Stimulated activated CD4-positive, alpha-beta T cell treated with anti-CD3 and anti-CD28 coated beads, TNF-alpha, amount 100 ng/mL, for 4 hours (primary cell): ENCODE measurements around the gene ARHGAP10.

Source experiments
- DNase-seq, 3 experiments: peaks; one replicate each; pipeline ENCODE4 v3.0.0-alpha.2; 2020; ENCODE audit warnings: low read depth in 3 of 3

The ARHGAP10 gene

DNA sequence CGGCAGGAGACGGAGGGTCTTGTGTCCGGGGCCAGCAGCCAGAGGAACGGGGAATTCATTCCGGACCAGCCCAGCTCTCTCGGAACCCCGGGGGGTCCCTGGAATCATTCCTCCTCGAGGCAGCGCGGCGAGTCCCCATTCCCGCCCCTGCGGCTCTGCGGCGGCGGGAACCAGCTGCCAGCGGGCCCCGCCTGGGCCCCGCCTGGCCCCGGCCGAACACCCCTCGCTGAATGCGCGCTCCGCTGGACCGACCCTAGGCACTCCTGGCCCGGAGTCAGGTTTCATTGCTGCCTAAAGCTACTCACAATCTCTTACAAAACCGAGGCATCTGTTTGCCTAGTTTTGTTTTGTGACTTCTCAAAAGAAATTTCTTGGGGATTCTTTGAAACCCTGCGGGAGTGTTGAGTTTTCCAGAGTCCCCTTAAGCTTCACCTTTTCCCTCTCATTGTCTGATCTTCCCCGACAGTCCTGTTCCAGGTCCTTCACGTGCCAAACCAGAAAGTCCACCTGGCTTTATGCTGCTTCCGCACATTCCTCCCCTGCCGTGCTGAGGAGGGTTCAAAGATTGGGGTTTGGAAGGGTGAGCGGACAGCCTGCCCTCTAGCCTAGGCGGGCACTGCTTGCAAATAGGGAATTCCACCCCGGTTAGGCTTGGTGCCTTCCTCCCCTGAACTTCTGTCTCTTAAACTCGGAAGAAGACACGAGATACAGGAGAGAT is 789 bp downstream of the ARHGAP10 start:
- no peak for DNase-seq

DNA sequence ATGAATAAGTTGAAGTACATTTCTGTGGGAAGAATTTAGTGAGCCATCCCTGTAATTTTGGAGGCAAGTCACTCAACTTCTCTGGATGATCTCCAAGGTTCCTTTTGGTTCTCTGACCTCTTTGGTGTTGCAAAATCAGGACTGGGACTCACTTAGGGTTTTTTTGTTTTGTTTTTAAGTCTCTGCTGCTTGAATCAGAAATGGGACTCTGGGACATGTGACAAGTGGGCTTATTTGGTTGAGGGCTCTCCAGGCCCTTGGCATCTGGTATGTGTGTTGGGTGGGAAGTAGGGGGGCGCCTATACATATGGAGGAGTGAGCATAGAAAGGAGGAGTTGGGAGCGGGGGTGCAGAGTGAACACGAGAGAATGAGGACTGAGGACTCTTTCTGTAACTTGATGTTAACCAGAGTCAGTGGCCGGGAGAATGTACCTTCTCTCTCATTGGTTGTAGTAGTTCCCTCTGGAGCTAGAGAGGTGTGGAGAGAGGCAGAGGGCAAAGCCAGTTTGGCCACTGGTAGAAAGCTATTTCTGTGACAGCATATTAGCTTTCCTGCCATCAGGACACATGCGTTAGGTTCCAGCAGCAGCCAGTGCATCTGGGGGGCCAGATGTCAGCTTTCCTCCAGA is 1.9 kb downstream of the ARHGAP10 start:
- DNase-seq, result no peak

DNA sequence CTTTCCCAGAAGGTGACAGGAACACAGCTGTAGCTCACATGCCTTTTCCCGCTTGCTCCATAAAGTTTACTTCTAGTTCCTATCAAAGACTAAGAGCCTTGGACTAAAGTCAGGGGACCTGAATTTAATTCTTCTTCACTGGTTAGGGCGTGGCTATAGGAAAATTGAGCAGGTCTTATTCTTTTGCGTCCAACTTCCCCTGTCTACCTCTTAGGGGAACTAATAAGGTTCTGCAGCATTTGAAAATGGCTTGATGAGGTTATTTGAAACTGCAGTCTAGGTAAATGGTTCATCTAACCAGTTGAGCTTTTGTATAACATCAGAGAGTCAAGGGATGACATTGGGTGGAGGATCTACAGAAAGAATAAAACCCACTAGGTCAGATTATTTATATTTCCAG is 2.6 kb downstream of the ARHGAP10 start:
- DNase-seq, result no peak

DNA sequence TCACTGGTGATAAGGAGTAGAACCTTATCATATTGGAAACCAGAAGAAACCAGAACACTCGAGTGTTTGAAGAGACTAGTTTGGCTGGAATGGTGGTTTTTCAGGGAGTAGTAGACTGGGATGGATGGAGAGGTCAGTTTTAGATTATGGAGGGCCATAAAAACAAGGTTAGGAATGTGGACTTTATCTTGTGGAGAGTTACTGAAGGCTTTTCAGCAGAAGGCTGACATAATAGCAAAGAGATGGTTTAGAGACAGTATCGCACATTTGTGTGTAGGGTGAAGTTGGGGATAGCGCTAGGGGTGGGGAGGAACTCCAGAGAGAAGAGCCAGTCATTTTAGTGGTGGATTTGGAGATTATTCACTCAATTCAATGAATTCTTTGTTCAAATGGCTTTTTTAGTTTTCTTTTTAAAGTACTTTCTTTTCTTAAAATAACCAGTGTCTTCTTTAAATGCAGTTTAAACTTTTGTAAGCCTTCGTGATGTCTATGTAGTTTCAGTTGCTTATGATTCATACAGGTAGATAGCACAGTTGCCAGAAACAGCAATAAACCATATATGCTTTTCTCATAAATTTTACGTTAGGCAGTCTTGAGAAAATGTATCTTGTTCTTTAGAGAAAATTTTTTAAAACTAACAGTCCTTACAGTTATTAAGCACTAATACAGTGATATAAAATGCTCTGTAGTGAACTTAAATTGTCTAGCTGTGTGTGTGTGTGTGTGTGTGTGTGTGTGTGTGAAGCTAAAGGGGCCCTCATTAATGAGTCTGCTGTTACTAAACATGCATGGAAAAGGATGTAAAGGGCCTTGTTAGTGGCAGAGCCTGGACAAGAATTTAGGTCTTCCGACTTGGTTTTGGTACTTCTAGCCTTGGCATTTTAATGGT is 3.8 kb downstream of the ARHGAP10 start:
- no peak for DNase-seq

DNA sequence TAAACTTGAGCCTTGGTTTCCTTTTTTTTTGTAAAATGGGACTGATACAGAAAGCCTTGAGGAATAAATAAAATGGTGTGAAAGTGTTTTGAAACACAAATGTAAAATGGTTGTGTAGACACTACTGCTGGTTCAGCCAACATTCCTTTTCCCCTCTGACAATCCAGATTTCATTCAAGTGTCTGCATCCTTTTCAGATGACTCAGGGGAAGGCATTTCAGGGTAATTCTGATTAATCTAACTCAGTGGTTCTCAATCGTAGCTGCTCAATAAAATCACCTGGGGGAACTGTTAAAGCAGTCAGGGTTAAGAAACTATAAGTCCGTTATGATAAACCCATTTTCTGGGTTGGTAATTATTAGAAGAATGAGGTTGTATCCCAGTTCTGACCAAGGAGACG is 4.6 kb downstream of the ARHGAP10 start:
- DNase-seq, result no peak

DNA sequence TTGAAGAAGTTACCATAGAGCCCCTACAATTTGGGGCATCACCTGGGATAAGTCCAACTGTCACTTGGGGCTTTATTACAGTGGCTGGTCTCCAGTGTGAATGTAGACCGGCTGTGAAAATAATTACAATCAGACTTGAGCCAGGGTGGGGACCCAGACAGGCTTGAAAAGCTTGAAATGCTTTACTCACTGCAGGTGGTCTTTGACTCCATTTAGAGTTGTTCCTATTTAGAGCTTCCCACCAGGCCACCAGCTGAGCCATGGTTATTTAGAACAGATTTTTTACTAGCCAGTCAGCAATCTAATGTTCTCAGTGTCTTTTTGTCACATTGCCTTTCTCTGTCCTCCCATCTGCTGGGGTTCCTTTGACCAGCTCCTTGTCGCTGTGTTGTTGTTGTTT is 5.7 kb downstream of the ARHGAP10 start:
- DNase-seq, result no peak

DNA sequence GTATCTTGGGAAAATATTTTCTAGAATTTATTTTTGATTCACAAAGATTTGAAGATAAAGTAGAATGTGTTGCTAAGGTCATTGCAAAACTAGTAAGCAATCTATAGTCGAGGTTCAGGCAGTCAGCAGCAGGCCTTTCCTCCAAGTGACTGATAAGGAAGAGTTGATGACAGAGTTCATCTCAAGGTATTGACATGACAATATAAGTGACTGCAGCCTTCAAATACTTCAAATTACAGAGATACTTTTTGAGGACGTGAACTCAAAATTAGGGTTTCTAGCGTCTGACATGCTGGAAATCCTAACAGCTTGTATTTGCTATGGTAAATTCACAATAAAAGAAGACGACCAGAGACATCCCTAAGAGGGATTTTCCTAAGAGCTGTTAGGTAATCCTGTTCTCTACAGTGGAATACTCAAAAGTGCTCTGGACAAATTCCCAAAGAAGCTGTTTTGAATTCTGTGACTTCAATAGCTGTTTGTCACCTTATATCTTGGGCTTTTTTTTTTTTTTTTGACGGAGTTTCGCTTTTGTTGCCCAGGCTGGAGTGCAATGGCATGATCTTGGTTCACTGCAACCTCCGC is 7.4 kb downstream of the ARHGAP10 start:
- DNase-seq, result no peak

DNA sequence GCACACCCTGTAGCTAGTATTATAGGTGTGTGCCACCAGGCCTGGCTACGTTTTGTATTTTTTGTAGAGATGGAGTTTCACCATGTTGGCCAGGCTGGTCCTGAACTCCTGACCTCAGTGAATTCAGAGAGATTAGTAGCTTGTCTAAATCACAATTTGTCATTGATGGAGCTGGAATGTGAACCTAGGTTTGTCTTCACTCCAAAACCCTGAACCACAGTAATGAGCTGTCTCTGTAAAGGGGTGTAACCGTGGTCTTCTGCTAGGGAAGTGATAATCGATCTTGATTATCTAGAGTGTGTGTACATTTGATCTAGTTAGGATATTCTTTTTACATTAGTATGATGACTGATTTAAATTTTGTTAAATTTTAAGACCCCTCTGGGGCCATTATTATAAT is 8.3 kb downstream of the ARHGAP10 start:
- DNase-seq, result no peak

DNA sequence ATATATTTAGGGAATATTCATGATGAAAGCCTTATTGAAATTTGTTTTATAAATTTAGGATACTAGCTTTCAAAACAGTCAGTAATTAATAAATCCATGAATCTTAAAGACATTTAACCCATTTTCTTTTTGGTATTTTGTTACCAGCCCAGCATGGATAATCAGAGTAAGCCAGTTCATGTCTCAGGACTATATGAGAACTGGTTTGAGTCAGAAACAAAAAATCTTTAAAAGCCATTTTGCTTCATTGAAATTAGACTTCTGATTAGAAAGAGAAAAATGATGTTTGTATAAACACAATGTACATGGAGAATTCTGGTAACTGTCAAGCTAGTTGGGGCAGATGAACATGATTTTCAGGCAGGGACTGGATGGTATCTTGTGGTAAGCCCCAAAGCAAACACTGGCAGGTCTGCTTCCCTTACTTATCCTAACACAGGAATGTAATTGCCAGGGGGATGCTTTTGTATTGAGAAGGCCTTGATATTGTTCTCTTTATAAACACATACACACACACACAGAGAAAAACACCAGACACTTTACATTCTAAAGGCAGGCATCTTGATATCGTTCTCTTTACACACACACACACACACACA is 9.4 kb downstream of the ARHGAP10 start:
- no peak for DNase-seq

DNA sequence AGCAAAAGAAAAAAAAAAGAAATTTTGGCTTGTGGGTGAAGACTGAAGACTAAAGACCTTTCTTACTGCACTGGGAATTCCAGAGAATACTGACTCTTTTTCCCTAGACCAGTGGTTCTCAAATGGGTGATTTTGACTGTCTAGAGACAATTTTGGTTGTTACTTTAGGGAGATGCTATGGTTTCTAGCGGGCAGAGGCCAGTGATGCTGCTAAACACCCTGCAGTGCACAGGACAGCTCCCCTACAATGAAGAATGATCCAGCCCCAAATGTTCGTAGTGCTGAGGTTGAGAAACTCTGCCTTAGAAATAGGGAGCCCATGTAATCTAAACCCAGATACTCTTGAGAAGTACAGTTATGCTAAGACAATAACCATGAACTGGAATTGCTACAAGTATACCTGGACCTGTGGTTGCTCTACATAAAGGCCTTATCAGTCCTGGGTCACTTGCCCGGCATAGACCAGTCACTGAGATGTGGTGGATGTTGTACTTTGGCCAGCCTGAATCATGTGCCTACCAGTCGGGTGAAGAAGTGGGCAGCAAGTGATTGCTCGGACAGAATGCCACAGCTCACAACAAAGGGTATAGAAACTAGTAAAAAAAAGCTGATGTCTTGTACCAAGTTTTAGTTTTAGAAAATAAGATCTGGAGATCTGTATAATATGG is 16.0 kb downstream of the ARHGAP10 start:
- no peak for DNase-seq

DNA sequence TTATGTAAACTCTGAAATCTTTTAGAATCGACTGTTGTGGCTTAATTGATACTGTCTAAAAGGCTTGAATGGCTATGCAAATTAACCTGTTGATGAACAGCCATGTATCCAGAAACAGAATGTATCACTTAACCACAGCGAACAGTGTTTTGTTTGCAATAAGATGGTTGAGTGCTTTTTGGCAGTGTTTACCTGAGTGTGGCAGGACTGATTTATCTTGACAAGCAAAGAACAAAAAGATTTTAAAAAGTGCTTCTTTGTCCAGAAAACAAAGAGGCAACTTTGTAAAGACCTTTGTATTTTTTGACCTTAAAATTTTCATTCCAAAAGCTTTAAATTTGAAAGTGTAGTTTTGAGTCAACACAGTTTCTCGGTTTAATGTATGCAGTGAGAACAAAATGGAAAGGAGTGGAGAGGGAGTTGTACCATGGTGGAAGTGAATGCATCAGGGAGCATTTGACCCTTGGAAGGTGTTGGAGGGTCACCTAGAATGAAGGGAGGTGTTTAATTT is 18.0 kb downstream of the ARHGAP10 start:
- no peak for DNase-seq

DNA sequence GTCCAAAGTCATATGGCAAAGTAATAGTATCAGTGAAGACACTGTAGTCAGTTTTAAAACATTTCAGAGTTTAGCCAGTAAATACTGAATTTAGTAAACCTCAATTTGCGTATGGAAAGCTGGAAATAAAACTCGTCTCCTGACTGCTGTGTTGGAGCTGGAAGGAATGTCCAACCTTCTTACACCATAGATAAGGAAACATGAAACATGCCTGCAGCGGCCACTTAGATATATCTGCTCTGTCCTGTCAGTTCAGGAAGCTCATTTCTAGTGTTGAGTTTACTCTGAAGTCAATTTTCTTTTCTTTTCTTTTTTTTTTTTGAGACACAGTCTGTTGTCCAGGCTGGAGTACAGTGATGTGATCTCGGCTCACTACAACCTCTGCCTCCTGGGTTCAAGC is 21.2 kb downstream of the ARHGAP10 start:
- no peak for DNase-seq

DNA sequence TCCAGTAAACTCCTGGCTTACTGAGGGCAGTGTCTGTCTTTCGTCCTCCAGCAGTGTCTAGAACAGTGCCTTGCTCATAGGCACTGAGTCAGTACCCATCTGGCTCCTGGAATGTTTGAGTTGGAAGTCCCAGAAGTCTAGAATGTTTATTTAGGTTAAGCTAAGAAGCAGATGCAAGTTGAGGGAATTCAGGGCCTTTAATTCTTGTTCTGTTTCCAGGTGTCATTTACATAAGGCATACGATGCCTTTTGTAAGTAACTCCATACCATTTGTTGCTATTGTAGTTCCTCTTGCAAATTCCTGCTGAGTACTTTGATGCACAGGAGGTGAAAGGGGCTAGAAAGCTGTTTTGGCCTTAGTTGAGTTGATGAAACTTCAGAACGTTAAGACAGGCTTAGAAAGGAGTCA is 22.2 kb downstream of the ARHGAP10 start:
- no peak for DNase-seq

DNA sequence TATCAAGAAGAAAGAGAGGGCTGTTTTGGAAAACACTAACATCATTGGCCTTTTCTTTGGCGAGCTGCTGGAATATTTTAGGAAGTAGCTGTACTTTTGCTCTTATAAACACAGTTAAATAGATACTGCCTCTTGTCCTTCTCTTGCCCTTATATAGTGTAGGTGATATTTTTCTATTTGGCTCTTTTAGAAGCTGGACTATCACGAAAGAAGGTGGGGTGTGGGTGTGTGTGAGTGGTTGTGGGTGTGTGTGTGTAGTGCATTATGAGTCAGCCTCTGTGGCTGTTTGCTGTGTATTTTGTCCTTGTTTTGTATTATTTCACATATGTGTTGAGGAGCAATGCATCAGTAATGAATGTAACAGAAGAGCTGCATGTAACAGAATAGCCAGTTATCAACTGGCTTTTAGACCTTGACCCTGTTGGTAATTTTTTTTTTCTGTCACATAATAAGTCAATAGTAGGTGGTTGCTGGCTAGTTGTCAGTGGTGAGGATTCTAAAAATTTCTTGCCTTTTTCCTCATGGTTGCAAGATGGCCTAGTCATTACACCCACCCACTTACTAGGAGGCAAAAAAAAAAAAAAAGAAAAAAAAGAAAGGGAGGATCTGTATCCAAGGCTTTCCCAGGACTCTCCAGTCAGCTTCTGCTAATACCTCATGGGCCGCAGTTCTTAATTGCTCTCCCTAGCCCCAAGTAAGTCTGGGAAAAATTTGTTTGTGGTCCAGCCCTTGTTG is 23.8 kb downstream of the ARHGAP10 start:
- DNase-seq, result no peak

DNA sequence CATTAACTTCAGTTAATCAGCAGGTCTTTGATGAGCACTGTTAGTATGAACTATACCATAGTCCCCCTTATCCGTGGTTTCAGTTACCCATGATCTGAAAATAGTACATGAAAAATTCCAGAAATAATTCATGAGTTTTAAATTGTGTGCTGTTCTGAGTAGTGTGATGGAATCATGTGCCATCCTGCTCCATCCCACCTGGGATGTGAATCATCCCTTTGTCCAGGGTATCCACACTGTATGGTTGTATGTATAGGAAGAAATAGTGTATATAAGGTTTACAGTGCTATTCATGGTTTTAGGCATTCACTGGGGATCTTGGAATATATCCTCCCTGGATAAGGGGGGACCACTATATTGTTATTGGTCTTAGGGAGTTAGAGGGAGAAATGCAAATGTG is 24.5 kb downstream of the ARHGAP10 start:
- DNase-seq, result no peak

DNA sequence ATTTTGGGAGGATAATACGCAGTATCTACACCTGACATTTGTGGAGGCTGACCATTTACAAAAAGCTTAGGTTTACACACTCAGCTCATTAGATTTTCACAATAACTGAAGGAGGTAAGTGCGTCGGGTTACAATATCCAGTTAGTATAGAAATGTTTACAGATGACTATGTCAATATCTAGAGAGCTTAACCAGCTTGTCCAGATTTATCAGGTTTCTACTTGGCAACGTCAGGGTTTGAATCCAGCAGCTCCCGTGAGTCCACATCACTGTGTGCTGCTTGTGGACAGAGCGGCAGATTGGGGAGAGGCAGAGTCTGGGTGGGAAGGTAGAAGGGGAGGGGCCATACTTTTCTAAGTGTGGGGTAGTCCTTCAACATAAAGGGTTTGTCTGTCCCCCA is 28.3 kb downstream of the ARHGAP10 start:
- DNase-seq, result no peak

DNA sequence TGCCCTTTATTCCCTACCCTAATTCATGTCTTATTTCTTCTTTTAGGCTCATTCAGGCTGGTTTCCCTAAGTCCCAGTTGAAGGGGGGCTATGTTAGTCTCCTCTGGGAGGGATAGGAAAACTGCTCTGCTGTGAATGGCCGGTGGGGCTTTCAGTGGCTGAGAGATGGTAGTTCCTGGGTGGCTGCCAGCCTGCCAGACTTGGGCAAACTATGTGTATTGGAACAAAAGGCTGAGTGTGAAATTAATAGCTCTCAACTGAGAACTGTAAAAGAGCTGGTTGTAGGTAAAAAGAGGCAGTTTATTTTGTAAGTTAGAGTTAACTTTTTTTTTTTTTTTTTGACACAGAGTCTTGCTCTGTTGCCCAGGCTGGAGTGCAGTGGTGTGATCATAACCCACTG is 28.8 kb downstream of the ARHGAP10 start:
- no peak for DNase-seq

DNA sequence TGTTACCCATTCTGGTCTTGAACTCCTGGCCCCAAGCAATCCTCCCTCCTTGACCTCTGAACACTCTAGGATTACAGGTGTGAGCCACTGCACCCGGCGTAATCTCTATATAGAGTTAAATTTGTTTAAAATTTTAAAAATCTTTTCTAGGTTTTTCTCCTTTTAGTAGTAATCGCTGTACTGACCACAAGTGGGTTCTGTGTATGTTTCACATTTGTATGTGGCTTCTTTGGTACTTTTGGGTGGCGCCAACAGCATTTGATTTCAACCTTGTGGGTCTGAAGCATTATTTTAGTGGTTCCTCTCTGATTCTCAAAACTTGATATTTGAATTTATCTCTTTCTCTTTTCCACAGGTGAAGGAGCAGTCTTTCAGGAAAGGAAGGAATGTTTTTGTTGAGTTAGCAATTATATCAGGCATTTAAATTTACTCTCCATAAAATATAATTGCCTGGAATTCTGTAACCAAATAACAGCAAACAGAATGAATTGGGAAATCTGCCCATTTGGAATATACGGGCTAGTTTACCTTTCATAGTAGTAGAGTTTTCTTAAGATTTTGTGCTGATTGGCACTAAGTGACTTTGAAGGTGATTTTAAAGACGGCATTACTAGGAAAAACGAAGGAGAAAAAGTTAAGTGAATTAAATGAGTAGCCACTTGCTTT is 29.5 kb downstream of the ARHGAP10 start:
- DNase-seq, result no peak

DNA sequence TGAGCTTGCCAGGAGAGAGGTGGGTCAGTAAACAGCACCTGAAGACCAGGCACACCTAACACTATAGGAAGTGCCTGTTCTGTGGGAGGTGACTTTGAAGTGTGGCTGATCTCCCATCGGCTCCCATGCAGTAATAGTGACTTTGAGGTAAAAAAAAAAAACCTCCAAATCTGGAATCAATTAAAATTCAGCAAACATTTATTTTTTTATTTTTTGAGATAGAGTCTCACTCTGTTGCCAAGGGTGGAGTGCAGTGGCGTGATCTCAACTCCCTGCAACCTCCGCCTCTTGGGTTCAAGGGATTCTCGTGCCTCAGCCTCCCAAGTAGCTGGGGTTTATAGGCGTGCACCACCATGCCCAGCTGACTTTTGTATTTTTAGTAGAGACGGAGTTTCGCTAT is 32.4 kb downstream of the ARHGAP10 start:
- DNase-seq, result no peak

DNA sequence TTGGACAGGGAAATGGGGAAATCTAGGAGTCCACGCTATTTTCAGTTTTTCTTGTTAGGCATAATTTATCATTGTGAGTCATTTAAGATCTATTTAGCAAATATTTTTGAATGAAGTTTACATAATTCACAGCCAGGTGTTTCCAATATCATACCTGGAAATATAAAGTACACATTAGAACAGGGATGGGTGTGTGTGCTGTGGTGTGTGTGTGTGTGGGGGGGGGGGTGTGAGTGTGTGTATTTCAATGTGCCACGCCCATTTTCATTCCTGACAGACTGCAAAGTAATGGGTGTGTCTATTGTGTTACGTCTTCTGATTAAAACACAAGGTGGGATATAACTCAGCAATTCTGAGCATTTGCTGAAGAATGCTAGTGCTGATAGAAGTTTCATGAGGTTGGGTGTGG is 33.2 kb downstream of the ARHGAP10 start:
- no peak for DNase-seq
